Gastrocnemius medialis (tissue), 4 donors: Measurements from ENCODE around the gene EIF3K.

ENCODE experiments used
- POLR2A ChIP-seq, 2 donors: fragments of 450-650 bp; IDR thresholded peaks; one replicate each; pipeline ENCODE4 v1.6.1; 2017; ENCODE audit warnings: antibody characterized with exemption in 2 of 2, mild to moderate bottlenecking in 2 of 2, moderate library complexity in 2 of 2
- TF ChIP-seq, protein P1 (sequence below), 5 experiments: fragments of 450-650 bp in 3 of 5; fragments of 200-600 bp in 2 of 5; sonication (generic) in 2 of 5; IDR thresholded peaks in 4 of 5; conservative IDR thresholded peaks in 1 of 5; 1 replicate in 4 of 5; 2 replicates in 1 of 5; pipeline ENCODE4 v1.5.1; 2016 to 2019; ENCODE audit warnings: antibody characterized with exemption in 5 of 5, mild to moderate bottlenecking in 3 of 5, moderate library complexity in 3 of 5

- TF ChIP-seq, protein P1, sequence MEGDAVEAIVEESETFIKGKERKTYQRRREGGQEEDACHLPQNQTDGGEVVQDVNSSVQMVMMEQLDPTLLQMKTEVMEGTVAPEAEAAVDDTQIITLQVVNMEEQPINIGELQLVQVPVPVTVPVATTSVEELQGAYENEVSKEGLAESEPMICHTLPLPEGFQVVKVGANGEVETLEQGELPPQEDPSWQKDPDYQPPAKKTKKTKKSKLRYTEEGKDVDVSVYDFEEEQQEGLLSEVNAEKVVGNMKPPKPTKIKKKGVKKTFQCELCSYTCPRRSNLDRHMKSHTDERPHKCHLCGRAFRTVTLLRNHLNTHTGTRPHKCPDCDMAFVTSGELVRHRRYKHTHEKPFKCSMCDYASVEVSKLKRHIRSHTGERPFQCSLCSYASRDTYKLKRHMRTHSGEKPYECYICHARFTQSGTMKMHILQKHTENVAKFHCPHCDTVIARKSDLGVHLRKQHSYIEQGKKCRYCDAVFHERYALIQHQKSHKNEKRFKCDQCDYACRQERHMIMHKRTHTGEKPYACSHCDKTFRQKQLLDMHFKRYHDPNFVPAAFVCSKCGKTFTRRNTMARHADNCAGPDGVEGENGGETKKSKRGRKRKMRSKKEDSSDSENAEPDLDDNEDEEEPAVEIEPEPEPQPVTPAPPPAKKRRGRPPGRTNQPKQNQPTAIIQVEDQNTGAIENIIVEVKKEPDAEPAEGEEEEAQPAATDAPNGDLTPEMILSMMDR (IDR thresholded peaks at IDR 0.05 in 4 of 5, conservative IDR thresholded peaks at IDR 0.05 in 1 of 5) = no peak
- TF ChIP-seq POLR2A (IDR thresholded peaks at IDR 0.05) = no peak
Observed at GRCh38 chr19:38682872-38683392, 63.9 kb downstream of the EIF3K start.
